ENCODE data around the gene SPTBN1.
A peak's percentile ranks its signal among the peaks of the same experiment; 100 is the strongest.

SPTBN1 gene

DNA sequence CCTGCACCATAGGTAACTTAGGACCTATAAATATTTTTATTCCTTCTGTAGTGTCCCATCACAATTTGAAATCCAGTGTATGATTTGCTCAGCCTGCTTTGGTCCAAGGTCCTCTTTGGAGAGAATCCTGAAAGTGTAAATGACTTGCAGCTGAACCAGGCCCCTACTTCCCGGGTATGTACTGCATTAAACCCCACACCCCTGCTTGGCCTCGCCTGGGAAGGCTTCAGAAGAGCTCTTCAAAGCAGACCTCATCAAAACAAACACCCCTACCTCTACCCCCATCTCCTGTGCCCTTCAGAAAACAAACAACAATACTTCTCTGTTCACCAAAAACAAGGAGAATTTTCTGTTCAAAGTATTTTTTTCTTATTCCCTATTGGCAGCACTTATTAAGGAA, 9.5 kb upstream of the SPTBN1 start:
- Histone ChIP-seq H3K4me3 (ENCODE audit: insufficient read length, low read depth) (no peak overlapping the region), H3K36me3 (ENCODE audit: insufficient read depth, insufficient read length, low read length) (no peaks in the 10 kb centered on the region), H3K9me3 (ENCODE audit: insufficient read depth, low read length) (no peaks in the 10 kb centered on the region), H3K27me3 (ENCODE audit: insufficient read depth, insufficient read length) (no peaks in the 10 kb centered on the region), H3K4me1 (ENCODE audit: insufficient read depth, insufficient read length) (no peaks in the 10 kb centered on the region), H3K9ac (ENCODE audit: insufficient read length, low read depth) (no peak overlapping the region)
- TF ChIP-seq ZNF274 (IDR thresholded peaks at IDR 0.05; ENCODE audit: low read depth, low read length) (no peak), YY1 (IDR thresholded peaks at IDR 0.05; ENCODE audit: insufficient read depth, insufficient read length) (no peak), SUZ12 (IDR thresholded peaks at IDR 0.05; ENCODE audit: extremely low read depth, insufficient read depth, insufficient read length) (no peak)
- DNase-seq (ENCODE audit: low read depth, low spot score), result no peak

DNA sequence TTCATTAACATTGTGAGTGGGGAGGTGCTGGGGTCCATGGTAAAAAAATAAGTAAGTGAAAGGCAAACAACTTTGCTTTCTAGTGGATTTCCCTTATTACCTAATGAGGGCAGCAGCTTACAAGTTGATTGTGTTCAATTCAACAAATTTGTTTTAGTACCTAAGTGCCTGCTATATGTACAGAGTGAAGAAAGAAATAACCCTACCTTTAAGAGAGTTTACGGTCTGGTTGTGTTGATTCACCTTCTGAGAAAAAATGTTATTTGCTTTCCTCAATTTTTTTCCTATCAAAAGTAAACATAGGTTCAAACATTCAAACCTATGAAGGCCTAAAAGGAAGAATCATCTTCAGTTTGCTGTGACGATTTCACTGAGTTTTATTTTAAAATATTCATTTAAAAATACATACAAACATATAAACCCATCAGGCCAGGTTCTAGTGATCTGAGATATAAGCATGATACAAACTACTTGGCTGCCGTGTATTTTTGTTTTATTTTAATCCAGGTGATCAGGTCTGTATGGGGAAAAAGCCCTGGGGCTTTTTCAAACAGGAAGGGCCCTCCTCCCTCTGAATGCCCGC, 1.5 kb upstream of the SPTBN1 start:
- H3K27me3 ChIP-seq (ENCODE audit: insufficient read depth, insufficient read length), result peaks cover 14% of the 10 kb centered on the region
- H3K36me3 ChIP-seq (ENCODE audit: insufficient read depth, insufficient read length, low read length), result no peaks in the 10 kb centered on the region
- DNase-seq (ENCODE audit: low read depth, low spot score), result no peak
- H3K9me3 ChIP-seq (ENCODE audit: insufficient read depth, low read length), result no peaks in the 10 kb centered on the region
- H3K4me3 ChIP-seq (ENCODE audit: insufficient read length, low read depth), result peak overlapping the region; percentile 63
- no peak overlapping the region for H3K9ac ChIP-seq (ENCODE audit: insufficient read length, low read depth)
- TF ChIP-seq YY1 (IDR thresholded peaks at IDR 0.05; ENCODE audit: insufficient read depth, insufficient read length) (no peak), ZNF274 (IDR thresholded peaks at IDR 0.05; ENCODE audit: low read depth, low read length) (no peak), SUZ12 (IDR thresholded peaks at IDR 0.05; ENCODE audit: extremely low read depth, insufficient read depth, insufficient read length) (no peak)
- no peaks in the 10 kb centered on the region for H3K4me1 ChIP-seq (ENCODE audit: insufficient read depth, insufficient read length)

DNA sequence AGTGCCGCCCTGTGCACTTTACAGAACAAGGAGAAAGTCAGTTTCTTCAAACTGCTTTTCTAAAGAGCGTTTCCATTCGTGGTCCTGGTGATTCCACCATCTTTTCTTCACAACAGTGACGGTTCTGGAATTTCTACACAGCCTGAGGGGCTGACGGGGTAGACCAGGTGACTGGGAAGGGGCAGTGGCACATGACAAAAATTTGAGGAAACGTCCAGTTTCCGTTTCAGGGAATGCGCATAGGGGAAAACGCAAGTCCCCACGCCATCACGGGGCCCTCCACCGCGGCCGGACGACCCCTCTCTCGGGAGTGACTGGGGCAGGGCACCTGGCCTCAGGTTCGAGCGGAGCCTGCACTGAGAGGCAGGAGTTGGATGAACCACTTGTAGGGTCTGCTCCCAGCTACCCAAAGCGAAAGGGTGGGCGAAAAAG, 980 bp upstream of the SPTBN1 start:
- no peak for DNase-seq (ENCODE audit: low read depth, low spot score)
- Histone ChIP-seq H3K4me3 (ENCODE audit: insufficient read length, low read depth) (peak overlapping the region; percentile 63), H3K9ac (ENCODE audit: insufficient read length, low read depth) (peak overlapping the region; percentile 74), H3K4me1 (ENCODE audit: insufficient read depth, insufficient read length) (no peaks in the 10 kb centered on the region), H3K9me3 (ENCODE audit: insufficient read depth, low read length) (no peaks in the 10 kb centered on the region), H3K36me3 (ENCODE audit: insufficient read depth, insufficient read length, low read length) (no peaks in the 10 kb centered on the region), H3K27me3 (ENCODE audit: insufficient read depth, insufficient read length) (peaks cover 14% of the 10 kb centered on the region)
- no peak for TF ChIP-seq YY1 (IDR thresholded peaks at IDR 0.05; ENCODE audit: insufficient read depth, insufficient read length)
- no peak for TF ChIP-seq ZNF274 (IDR thresholded peaks at IDR 0.05; ENCODE audit: low read depth, low read length)
- no peak for TF ChIP-seq SUZ12 (IDR thresholded peaks at IDR 0.05; ENCODE audit: extremely low read depth, insufficient read depth, insufficient read length)

DNA sequence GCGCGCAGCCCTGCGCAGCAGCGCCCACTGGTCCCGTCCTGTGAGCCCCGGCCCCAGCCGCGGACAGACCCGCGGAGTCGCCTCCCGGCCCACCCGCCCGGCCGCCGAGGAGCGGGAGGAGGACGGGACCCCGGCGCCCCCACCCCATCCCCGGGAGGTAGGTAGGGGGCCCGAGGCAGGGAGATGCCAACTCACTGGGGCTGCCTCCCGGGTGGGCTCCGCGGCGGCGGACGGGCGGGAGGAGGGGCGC, 160 bp downstream of the SPTBN1 start:
- H3K9ac ChIP-seq (ENCODE audit: insufficient read length, low read depth), result peak overlapping the region; percentile 56

DNA sequence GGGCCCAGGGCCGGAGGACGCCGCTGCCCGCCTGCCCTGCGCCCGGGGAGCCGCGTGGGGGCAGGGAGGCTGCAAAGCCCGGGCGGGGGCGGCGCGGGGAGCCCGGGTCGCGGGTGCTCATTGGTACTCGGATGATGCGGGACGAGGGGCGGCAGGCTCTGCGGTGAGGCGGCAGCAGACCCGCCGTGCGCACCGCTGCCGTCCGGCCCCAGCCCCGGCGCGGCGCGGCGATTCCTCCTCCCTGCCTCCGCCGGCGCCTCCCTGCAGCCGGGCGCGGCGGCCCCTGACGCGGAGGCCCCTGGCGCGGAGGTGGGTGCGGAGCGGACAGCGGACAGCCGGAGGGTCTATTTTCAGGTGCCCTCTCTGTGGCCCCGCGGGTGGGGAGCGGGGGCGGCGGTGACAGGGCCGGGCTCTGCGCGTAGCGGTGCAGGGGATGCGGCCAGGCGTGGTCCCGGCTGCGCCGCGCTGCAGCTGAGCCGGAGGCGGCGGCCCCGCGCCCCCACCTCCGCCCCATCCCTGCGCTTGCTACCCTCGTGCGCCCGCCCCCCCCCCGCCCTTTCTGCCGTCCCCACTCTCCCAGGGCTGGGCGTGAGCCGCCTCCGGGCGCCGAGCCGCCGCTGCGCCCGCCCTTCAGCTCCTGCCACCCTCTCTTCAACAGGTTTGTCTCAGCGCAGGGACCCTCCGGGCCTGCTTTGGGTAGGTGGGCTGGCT, 640 bp downstream of the SPTBN1 start:
- Histone ChIP-seq H3K9me3 (ENCODE audit: insufficient read depth, low read length) (no peaks in the 10 kb centered on the region), H3K36me3 (ENCODE audit: insufficient read depth, insufficient read length, low read length) (no peaks in the 10 kb centered on the region), H3K9ac (ENCODE audit: insufficient read length, low read depth) (peak overlapping the region; percentile 61), H3K27me3 (ENCODE audit: insufficient read depth, insufficient read length) (peaks cover 14% of the 10 kb centered on the region), H3K4me3 (ENCODE audit: insufficient read length, low read depth) (peak overlapping the region; percentile 49), H3K4me1 (ENCODE audit: insufficient read depth, insufficient read length) (no peaks in the 10 kb centered on the region)
- no peak for DNase-seq (ENCODE audit: low read depth, low spot score)
- TF ChIP-seq YY1 (IDR thresholded peaks at IDR 0.05; ENCODE audit: insufficient read depth, insufficient read length) (no peak), ZNF274 (IDR thresholded peaks at IDR 0.05; ENCODE audit: low read depth, low read length) (no peak), SUZ12 (IDR thresholded peaks at IDR 0.05; ENCODE audit: extremely low read depth, insufficient read depth, insufficient read length) (no peak)

More for the DNA sequence above, 160 bp downstream of the SPTBN1 start:
- no peak for TF ChIP-seq ZNF274 (IDR thresholded peaks at IDR 0.05; ENCODE audit: low read depth, low read length)
- no peak for TF ChIP-seq SUZ12 (IDR thresholded peaks at IDR 0.05; ENCODE audit: extremely low read depth, insufficient read depth, insufficient read length)
- TF ChIP-seq YY1 (IDR thresholded peaks at IDR 0.05; ENCODE audit: insufficient read depth, insufficient read length), result no peak
- Histone ChIP-seq H3K9me3 (ENCODE audit: insufficient read depth, low read length) (no peaks in the 10 kb centered on the region), H3K4me1 (ENCODE audit: insufficient read depth, insufficient read length) (no peaks in the 10 kb centered on the region), H3K36me3 (ENCODE audit: insufficient read depth, insufficient read length, low read length) (no peaks in the 10 kb centered on the region), H3K4me3 (ENCODE audit: insufficient read length, low read depth) (peak overlapping the region; percentile 47), H3K27me3 (ENCODE audit: insufficient read depth, insufficient read length) (peaks cover 14% of the 10 kb centered on the region)
- no peak for DNase-seq (ENCODE audit: low read depth, low spot score)

DNA sequence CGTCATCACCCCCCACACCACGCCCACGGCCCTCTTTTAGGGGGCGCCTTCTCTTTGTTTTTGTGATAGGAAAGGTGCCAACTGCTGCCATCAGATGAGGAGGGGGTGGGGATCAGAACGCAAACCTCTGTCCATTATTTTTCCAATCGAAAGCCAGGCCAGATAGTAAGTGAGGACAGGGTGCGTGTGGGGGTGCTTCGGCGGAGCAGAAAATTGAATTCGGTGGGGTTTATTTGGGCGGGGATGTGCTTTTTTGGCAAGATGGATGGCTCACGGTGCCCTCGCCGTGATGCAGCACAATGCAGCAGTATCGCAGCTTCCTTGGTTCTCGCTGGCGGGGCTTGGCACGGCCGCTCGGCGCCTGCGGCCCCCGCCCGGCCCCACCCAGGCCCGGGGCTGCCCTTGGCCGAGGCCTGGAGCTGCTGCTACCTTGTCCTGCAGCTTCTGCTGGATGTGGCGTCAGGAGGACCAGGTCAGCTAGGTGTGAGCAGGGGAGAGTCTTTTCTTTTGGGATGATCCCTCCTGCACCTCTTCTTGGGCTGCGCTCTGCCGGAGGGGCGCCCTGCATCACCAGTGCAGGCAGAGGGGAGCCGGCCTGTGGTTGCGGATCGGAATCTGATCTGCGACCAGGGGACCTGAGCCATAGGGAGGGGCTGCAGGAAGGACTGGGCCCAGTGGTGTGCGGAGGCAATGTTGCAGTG, 1.3 kb downstream of the SPTBN1 start:
- H3K4me3 ChIP-seq (ENCODE audit: insufficient read length, low read depth), result peak overlapping the region; percentile 49
- no peaks in the 10 kb centered on the region for H3K4me1 ChIP-seq (ENCODE audit: insufficient read depth, insufficient read length)
- DNase-seq (ENCODE audit: low read depth, low spot score), result no peak
- H3K27me3 ChIP-seq (ENCODE audit: insufficient read depth, insufficient read length), result peaks cover 14% of the 10 kb centered on the region
- H3K9ac ChIP-seq (ENCODE audit: insufficient read length, low read depth), result peak overlapping the region; percentile 61
- no peaks in the 10 kb centered on the region for H3K36me3 ChIP-seq (ENCODE audit: insufficient read depth, insufficient read length, low read length)
- no peaks in the 10 kb centered on the region for H3K9me3 ChIP-seq (ENCODE audit: insufficient read depth, low read length)
- TF ChIP-seq ZNF274 (IDR thresholded peaks at IDR 0.05; ENCODE audit: low read depth, low read length) (no peak), YY1 (IDR thresholded peaks at IDR 0.05; ENCODE audit: insufficient read depth, insufficient read length) (no peak), SUZ12 (IDR thresholded peaks at IDR 0.05; ENCODE audit: extremely low read depth, insufficient read depth, insufficient read length) (no peak)

DNA sequence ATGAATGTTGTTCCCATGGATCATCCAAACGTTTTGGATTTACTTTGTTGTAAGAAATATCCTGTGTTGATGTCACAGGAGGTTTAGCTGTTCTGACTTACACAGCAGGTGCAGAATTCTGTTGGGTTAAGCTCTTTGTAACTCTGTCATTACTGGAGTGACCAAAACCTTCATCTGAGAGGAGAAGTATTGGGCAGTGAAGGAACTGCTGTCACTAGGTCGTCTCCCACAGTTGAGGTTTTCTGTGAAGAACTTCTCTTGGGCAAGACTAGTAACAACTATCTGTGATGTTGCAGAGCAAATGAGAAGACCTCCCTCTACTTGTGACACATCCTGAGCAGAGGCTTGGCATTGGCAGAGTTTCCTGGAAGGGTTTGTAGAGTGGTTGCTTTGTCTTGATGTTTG, 2.9 kb downstream of the SPTBN1 start:
- Histone ChIP-seq H3K36me3 (ENCODE audit: insufficient read depth, insufficient read length, low read length) (no peaks in the 10 kb centered on the region), H3K4me1 (ENCODE audit: insufficient read depth, insufficient read length) (no peaks in the 10 kb centered on the region), H3K9ac (ENCODE audit: insufficient read length, low read depth) (no peak overlapping the region), H3K9me3 (ENCODE audit: insufficient read depth, low read length) (no peaks in the 10 kb centered on the region), H3K27me3 (ENCODE audit: insufficient read depth, insufficient read length) (peaks cover 14% of the 10 kb centered on the region), H3K4me3 (ENCODE audit: insufficient read length, low read depth) (no peak overlapping the region)
- no peak for TF ChIP-seq SUZ12 (IDR thresholded peaks at IDR 0.05; ENCODE audit: extremely low read depth, insufficient read depth, insufficient read length)
- TF ChIP-seq YY1 (IDR thresholded peaks at IDR 0.05; ENCODE audit: insufficient read depth, insufficient read length), result no peak
- TF ChIP-seq ZNF274 (IDR thresholded peaks at IDR 0.05; ENCODE audit: low read depth, low read length), result no peak
- DNase-seq (ENCODE audit: low read depth, low spot score), result no peak
